Suprapubic skin (tissue), 4 donors: ENCODE data around the gene DNAJC21. TPM values are rescaled to one million over a fixed set of nuclear protein-coding genes. Genes with fewer than 3 reads are reported as not detected.

Source experiments
- DNase-seq, 2 donors: peaks; one replicate each; pipeline ENCODE4 v3.0.0-alpha.2; 2019; ENCODE audit warnings: low spot score in 2 of 2
- H3K27ac ChIP-seq: fragments of 200-600 bp; sonication (generic); one replicate; pipeline ENCODE4 v1.5.1; 2019
- H3K27me3 ChIP-seq: fragments of 200-600 bp; sonication (generic); one replicate; pipeline ENCODE4 v1.5.1; 2019
- H3K36me3 ChIP-seq: fragments of 200-600 bp; sonication (generic); one replicate; pipeline ENCODE4 v1.5.1; 2019
- H3K4me1 ChIP-seq: fragments of 200-600 bp; sonication (generic); one replicate; pipeline ENCODE4 v1.5.1; 2019
- H3K4me3 ChIP-seq: fragments of 200-600 bp; sonication (generic); one replicate; pipeline ENCODE4 v1.5.1; 2019; ENCODE audit warnings: mild to moderate bottlenecking
- H3K9me3 ChIP-seq: fragments of 200-600 bp; sonication (generic); one replicate; pipeline ENCODE4 v1.5.1; 2019
- CTCF ChIP-seq, 2 donors: fragments of 200-600 bp in 1 of 2; fragments of 450-650 bp in 1 of 2; sonication (generic) in 1 of 2; IDR thresholded peaks; one replicate each; pipeline ENCODE4 v1.5.1; 2016 to 2019; ENCODE audit warnings: antibody characterized with exemption in 2 of 2, mild to moderate bottlenecking in 1 of 2, moderate library complexity in 1 of 2
- EP300 ChIP-seq: sonication (generic); formaldehyde crosslinking; IDR thresholded peaks from one replicate; pipeline ENCODE4 v1.6.1; 2017; ENCODE audit warnings: antibody characterized with exemption
- POLR2A ChIP-seq, 2 donors: fragments of 450-650 bp; IDR thresholded peaks; one replicate each; pipeline ENCODE4 v1.6.1; 2017; ENCODE audit warnings: antibody characterized with exemption in 2 of 2, mild to moderate bottlenecking in 2 of 2, moderate library complexity in 2 of 2
- POLR2AphosphoS5 ChIP-seq, 3 donors: sonication (generic); formaldehyde crosslinking; IDR thresholded peaks; one replicate each; pipeline ENCODE4 v1.6.1; 2017; ENCODE audit warnings: antibody characterized with exemption in 3 of 3
- WGBS: methylation state at CpG from one replicate; pipeline ENCODE4 v1.1.5; 2018; 5-methylcytosine and 5-hydroxymethylcytosine counted together
- total RNA-seq, 4 donors: library from RNA; depleted of rRNA; stranded (reverse); fragments of >200 nt; gene quantifications; one replicate each; pipeline ENCODE4 v1.1.0, GENCODE V29; 2016

The DNAJC21 gene
- total RNA-seq, 4 donors from 2014 or later, result 19.1 to 40.6 (median 25.8) TPM

- 84% methylated on average over 6 of the region's 6 CpGs for WGBS
- Histone ChIP-seq H3K9me3 (no peaks in the 10 kb centered on the region), H3K36me3 (peaks cover 9% of the 10 kb centered on the region), H3K27ac (no peak overlapping the region), H3K4me1 (no peaks in the 10 kb centered on the region), H3K27me3 (no peaks in the 10 kb centered on the region), H3K4me3 (no peak overlapping the region)
- TF ChIP-seq POLR2AphosphoS5 (IDR thresholded peaks at IDR 0.05) (no peak), CTCF (IDR thresholded peaks at IDR 0.05) (no peak), EP300 (no peak), POLR2A (IDR thresholded peaks at IDR 0.05) (no peak)
- DNase-seq, result no peak
Measured at GRCh38 chr5:34900652-34901051, 28.7 kb upstream of the DNAJC21 start.

DNA sequence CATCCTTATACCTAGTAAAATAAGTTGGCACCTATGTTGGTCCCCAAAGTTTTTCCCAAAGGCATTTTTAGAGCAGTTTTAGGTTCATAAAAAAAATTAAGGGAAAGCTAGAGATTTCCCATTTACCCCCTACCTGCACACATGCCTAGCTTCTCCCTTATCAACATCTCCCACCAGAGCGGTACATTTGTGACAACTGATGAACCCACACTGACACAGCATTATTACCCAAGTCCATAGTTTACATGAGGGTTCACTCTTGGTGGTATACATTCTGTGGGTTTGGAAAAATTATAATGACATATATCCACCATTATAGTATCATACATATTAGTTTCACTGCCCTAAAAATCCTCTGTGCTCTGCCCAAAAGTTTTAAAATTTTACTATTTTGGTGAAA lies 26.1 kb upstream of the DNAJC21 start:
- no peaks in the 10 kb centered on the region for H3K9me3 ChIP-seq
- 59% methylated on average over 1 of the region's 1 CpG for WGBS
- H3K27me3 ChIP-seq, result no peaks in the 10 kb centered on the region
- DNase-seq, result no peak
- no peak for TF ChIP-seq EP300
- no peak for TF ChIP-seq POLR2A (IDR thresholded peaks at IDR 0.05)
- TF ChIP-seq CTCF (IDR thresholded peaks at IDR 0.05), result no peak
- no peak for TF ChIP-seq POLR2AphosphoS5 (IDR thresholded peaks at IDR 0.05)
- H3K4me3 ChIP-seq, result no peak overlapping the region
- no peak overlapping the region for H3K27ac ChIP-seq
- H3K36me3 ChIP-seq, result peaks cover 10% of the 10 kb centered on the region
- no peaks in the 10 kb centered on the region for H3K4me1 ChIP-seq

GRCh38 chr5:34905564-34905963 lies 23.8 kb upstream of the DNAJC21 start:
- H3K27ac ChIP-seq, result no peak overlapping the region
- H3K27me3 ChIP-seq, result no peaks in the 10 kb centered on the region
- WGBS, result 80% methylated on average over 2 of the region's 2 CpGs
- no peak for DNase-seq
- no peak for TF ChIP-seq CTCF (IDR thresholded peaks at IDR 0.05)
- no peak for TF ChIP-seq POLR2AphosphoS5 (IDR thresholded peaks at IDR 0.05)
- H3K4me1 ChIP-seq, result no peaks in the 10 kb centered on the region
- no peak overlapping the region for H3K4me3 ChIP-seq
- H3K9me3 ChIP-seq, result no peaks in the 10 kb centered on the region
- peaks cover 26% of the 10 kb centered on the region for H3K36me3 ChIP-seq

GRCh38 chr5:34913072-34913471 lies 16.3 kb upstream of the DNAJC21 start:
- Histone ChIP-seq H3K27me3 (no peaks in the 10 kb centered on the region), H3K27ac (no peak overlapping the region), H3K4me3 (no peak overlapping the region), H3K4me1 (peaks cover 32% of the 10 kb centered on the region), H3K9me3 (no peaks in the 10 kb centered on the region), H3K36me3 (peaks cover 37% of the 10 kb centered on the region)
- no peak for DNase-seq
- 63% methylated on average over 2 of the region's 2 CpGs for WGBS
- TF ChIP-seq POLR2A (IDR thresholded peaks at IDR 0.05), result no peak
- TF ChIP-seq POLR2AphosphoS5 (IDR thresholded peaks at IDR 0.05), result no peak
- TF ChIP-seq CTCF (IDR thresholded peaks at IDR 0.05), result no peak
- no peak for TF ChIP-seq EP300

DNA sequence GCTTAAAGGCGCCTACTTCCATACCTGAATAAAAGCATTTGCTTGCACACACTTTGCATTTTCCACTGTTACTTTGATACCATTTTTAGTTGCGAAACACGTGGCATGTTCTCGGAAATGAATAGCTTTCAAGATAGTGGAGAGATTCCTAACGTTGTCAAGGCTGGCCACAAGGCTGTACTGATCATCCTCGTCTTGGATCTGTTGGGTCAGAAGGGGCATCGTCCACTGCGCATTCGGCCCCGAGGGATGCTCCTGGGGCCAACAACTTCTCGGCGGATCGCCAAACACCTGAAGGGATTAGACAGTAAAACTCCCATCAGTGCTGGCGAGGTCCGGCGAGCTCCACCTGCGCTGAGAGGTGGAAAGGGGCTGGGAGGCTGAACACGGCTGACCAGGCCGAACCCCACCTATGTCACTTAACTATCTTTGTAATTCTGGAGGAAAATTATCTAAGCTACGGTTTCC lies 14.7 kb upstream of the DNAJC21 start:
- Histone ChIP-seq H3K36me3 (peaks cover 28% of the 10 kb centered on the region), H3K27me3 (no peaks in the 10 kb centered on the region), H3K27ac (peak overlapping the region; percentile 92), H3K4me3 (peak overlapping the region; percentile 91), H3K9me3 (no peaks in the 10 kb centered on the region), H3K4me1 (peaks cover 32% of the 10 kb centered on the region)
- peak; percentile 70 to 80 for DNase-seq
- 2% methylated on average over 20 of the region's 20 CpGs for WGBS
- no peak for TF ChIP-seq POLR2A (IDR thresholded peaks at IDR 0.05)
- no peak for TF ChIP-seq EP300
- no peak for TF ChIP-seq CTCF (IDR thresholded peaks at IDR 0.05)
- TF ChIP-seq POLR2AphosphoS5 (IDR thresholded peaks at IDR 0.05), result no peak
